Thyroid gland (tissue), 4 donors: ENCODE results near the gene MAP10. TPM values are rescaled to one million over a fixed set of nuclear protein-coding genes. Genes with fewer than 3 reads are reported as not detected.
A peak's percentile ranks its signal among the peaks of the same experiment; 100 is the strongest.

Experiments used
- DNase-seq, 2 donors: peaks; one replicate each; pipeline ENCODE4 v3.0.0-alpha.2; 2019
- H3K27ac ChIP-seq, 3 donors: fragments of 200-600 bp; sonication (generic); 1 replicate in 2 of 3; 2 replicates in 1 of 3; pipeline ENCODE4 v1.5.1; 2016 to 2019; ENCODE audit warnings: mild to moderate bottlenecking in 1 of 3, moderate library complexity in 1 of 3
- H3K27me3 ChIP-seq: fragments of 200-600 bp; sonication (generic); one replicate; pipeline ENCODE4 v1.5.1; 2019
- H3K36me3 ChIP-seq, 2 donors: fragments of 200-600 bp; sonication (generic); one replicate each; pipeline ENCODE4 v1.5.1; 2016 to 2019
- H3K4me1 ChIP-seq, 2 donors: fragments of 200-600 bp; sonication (generic); one replicate each; pipeline ENCODE4 v1.5.1; 2017 to 2019
- H3K4me3 ChIP-seq, 3 donors: fragments of 200-600 bp; sonication (generic); replicated peaks in 1 of 3; 1 replicate in 2 of 3; 2 replicates in 1 of 3; pipeline ENCODE4 v1.5.1; 2016; ENCODE audit warnings: mild to moderate bottlenecking in 1 of 3
- H3K9me3 ChIP-seq: fragments of 200-600 bp; sonication (generic); one replicate; pipeline ENCODE4 v1.5.1; 2017
- POLR2A ChIP-seq, 2 donors: fragments of 450-650 bp; IDR thresholded peaks; one replicate each; pipeline ENCODE4 v1.6.1; 2017; ENCODE audit warnings: antibody characterized with exemption in 2 of 2, mild to moderate bottlenecking in 2 of 2, moderate library complexity in 1 of 2
- WGBS, 2 donors: methylation state at CpG; one replicate each; pipeline ENCODE4 v1.1.5; 2017; 5-methylcytosine and 5-hydroxymethylcytosine counted together
- intact Hi-C: fragments of 100-400 bp; cut with DNase I; formaldehyde crosslinking; loops from one replicate; pipeline ENCODE4 v1.15.1; 2023
- total RNA-seq, 4 donors: library from RNA; depleted of rRNA; stranded (reverse); fragments of >200 nt; gene quantifications; one replicate each; pipeline ENCODE4 v1.2.3, GENCODE V29; 2016
- TF ChIP-seq, protein P1 (sequence below), 6 experiments: fragments of 200-600 bp in 3 of 6; fragments of 450-650 bp in 3 of 6; sonication (generic) in 3 of 6; IDR thresholded peaks; one replicate each; pipeline ENCODE4 v1.5.1; 2016 to 2019; ENCODE audit warnings: antibody characterized with exemption in 6 of 6, mild to moderate bottlenecking in 2 of 6, inconsistent platforms in 1 of 6, moderate library complexity in 1 of 6

The MAP10 gene
- total RNA-seq, 4 donors from 2014 or later: 3.8 to 6.6 (median 4.8) TPM

DNA sequence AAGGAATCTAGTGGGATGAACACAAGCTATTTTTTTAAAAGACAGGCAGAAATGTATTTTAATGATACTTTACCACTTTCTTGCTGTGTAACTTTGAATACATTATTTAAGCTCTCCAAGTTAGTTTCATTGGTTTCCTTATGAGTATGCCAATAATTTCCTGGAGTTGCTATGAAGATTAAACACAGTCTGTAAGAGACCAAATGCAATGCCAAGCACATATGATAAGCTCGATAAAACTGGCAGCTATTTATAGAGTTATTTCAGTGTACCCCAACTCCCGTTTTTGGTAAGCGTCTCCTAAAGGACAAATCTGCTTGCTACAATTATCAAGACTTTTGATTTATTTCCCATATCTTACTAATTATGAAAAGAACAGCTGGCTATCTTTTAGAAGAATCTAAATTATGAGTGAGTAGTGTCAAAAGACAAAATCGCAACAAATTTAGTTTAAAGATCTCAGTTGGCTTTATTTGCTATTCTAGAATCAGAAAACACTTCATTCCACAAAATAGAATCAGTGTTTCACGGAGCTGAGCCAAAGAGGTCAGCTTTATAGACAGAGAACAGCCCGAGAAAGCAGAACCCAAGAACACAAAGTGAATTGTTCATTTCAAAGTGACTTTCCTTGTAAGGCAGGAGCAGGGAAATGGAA is 7.2 kb upstream of the MAP10 start:
- Histone ChIP-seq H3K27me3 (no peaks in the 10 kb centered on the region), H3K4me3 (no peak overlapping the region), H3K36me3 (no peaks in the 10 kb centered on the region), H3K4me1 (peaks cover 0 to 4% of the 10 kb centered on the region in 2 donors), H3K9me3 (no peaks in the 10 kb centered on the region), H3K27ac (no peak overlapping the region)
- no peak for DNase-seq
- intact Hi-C loops: no loop called here
- 79 to 82% methylated on average over 6 of the region's 6 CpGs for WGBS, 2 donors
- TF ChIP-seq POLR2A (IDR thresholded peaks at IDR 0.05): no peak
- TF ChIP-seq, protein P1, sequence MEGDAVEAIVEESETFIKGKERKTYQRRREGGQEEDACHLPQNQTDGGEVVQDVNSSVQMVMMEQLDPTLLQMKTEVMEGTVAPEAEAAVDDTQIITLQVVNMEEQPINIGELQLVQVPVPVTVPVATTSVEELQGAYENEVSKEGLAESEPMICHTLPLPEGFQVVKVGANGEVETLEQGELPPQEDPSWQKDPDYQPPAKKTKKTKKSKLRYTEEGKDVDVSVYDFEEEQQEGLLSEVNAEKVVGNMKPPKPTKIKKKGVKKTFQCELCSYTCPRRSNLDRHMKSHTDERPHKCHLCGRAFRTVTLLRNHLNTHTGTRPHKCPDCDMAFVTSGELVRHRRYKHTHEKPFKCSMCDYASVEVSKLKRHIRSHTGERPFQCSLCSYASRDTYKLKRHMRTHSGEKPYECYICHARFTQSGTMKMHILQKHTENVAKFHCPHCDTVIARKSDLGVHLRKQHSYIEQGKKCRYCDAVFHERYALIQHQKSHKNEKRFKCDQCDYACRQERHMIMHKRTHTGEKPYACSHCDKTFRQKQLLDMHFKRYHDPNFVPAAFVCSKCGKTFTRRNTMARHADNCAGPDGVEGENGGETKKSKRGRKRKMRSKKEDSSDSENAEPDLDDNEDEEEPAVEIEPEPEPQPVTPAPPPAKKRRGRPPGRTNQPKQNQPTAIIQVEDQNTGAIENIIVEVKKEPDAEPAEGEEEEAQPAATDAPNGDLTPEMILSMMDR (IDR thresholded peaks at IDR 0.05): no peak

GRCh38 chr1:232798920-232799319 is 6.3 kb upstream of the MAP10 start:
- TF ChIP-seq, protein P1 (IDR thresholded peaks at IDR 0.05): no peak
- TF ChIP-seq POLR2A (IDR thresholded peaks at IDR 0.05): no peak
- H3K36me3 ChIP-seq: no peaks in the 10 kb centered on the region
- no peak overlapping the region for H3K4me3 ChIP-seq
- H3K27me3 ChIP-seq: no peaks in the 10 kb centered on the region
- H3K27ac ChIP-seq: no peak overlapping the region
- H3K9me3 ChIP-seq: no peaks in the 10 kb centered on the region
- intact Hi-C loops: no loop called here
- no peaks in the 10 kb centered on the region for H3K4me1 ChIP-seq
- DNase-seq: no peak
- WGBS, 2 donors: 90 to 98% methylated on average over 2 of the region's 2 CpGs

- intact Hi-C loops: no loop called here
- DNase-seq: no peak
- H3K9me3 ChIP-seq: no peaks in the 10 kb centered on the region
- peak overlapping the region; percentile 83 to 92 (median 84) for H3K27ac ChIP-seq
- WGBS, 2 donors: 76 to 79% methylated on average over 3 of the region's 3 CpGs
- H3K4me3 ChIP-seq: peak overlapping the region; percentile 60 to 63 (median 62)
- TF ChIP-seq, protein P1 (IDR thresholded peaks at IDR 0.05): no peak
- no peak for TF ChIP-seq POLR2A (IDR thresholded peaks at IDR 0.05)
- peaks cover 8 to 11% of the 10 kb centered on the region in 2 donors for H3K4me1 ChIP-seq
- no peaks in the 10 kb centered on the region for H3K27me3 ChIP-seq
- no peaks in the 10 kb centered on the region for H3K36me3 ChIP-seq
These were observed 932 bp downstream of the MAP10 start for GRCh38 chr1:232806186-232806510.

DNA sequence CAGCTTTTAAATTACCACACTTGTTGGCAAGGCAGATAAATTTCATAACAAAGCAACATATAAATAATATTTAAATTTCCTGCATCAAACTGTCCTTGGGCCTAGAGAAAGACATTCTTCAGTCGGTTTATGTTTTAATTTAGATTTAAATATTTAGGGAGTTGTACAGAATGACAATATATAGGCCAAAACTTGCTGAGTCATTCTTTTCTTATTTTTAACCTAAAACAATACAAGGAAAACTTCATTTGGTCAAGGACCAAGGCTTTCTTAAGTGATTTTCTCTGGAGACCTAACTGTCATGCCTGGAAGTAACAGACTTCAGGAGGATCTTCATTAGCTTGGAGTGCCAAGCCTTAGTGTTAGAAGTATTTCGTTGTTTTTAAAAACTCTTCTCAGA is 5.6 kb downstream of the MAP10 start:
- Histone ChIP-seq H3K4me1 (peaks cover 4 to 5% of the 10 kb centered on the region in 2 donors), H3K27me3 (no peaks in the 10 kb centered on the region), H3K36me3 (no peaks in the 10 kb centered on the region), H3K9me3 (no peaks in the 10 kb centered on the region), H3K27ac (no peak overlapping the region), H3K4me3 (no peak overlapping the region)
- DNase-seq: no peak
- intact Hi-C loops: loop anchor here (10.0 kb wide), 1 partner anchor 144 kb away; the partner anchor contains the start of gene NTPCR
- TF ChIP-seq, protein P1 (IDR thresholded peaks at IDR 0.05): no peak
- no peak for TF ChIP-seq POLR2A (IDR thresholded peaks at IDR 0.05)
- 42 to 48% methylated on average over 2 of the region's 2 CpGs for WGBS, 2 donors

GRCh38 chr1:232812560-232812959 is 7.3 kb downstream of the MAP10 start:
- intact Hi-C loops: loop anchor here (10.0 kb wide), 1 partner anchor 142 kb away; the partner anchor contains the start of gene NTPCR
- no peaks in the 10 kb centered on the region for H3K9me3 ChIP-seq
- no peak for DNase-seq
- no peaks in the 10 kb centered on the region for H3K27me3 ChIP-seq
- no peak overlapping the region for H3K27ac ChIP-seq
- 88 to 94% methylated on average over 2 of the region's 2 CpGs for WGBS, 2 donors
- peaks cover 4% of the 10 kb centered on the region in 2 donors for H3K4me1 ChIP-seq
- TF ChIP-seq POLR2A (IDR thresholded peaks at IDR 0.05): no peak
- TF ChIP-seq, protein P1 (IDR thresholded peaks at IDR 0.05): no peak
- H3K4me3 ChIP-seq: no peak overlapping the region
- no peaks in the 10 kb centered on the region for H3K36me3 ChIP-seq
